GM12892 (cell line): Measurements from ENCODE around the gene KDM7A.

Source experiments
- POLR2A ChIP-seq: IDR thresholded peaks from 2 replicates; pipeline ENCODE4 v1.6.1; 2011; ENCODE audit warnings: low read depth, low read length, control low read depth
- POLR2AphosphoS5 ChIP-seq: IDR thresholded peaks from 2 replicates; pipeline ENCODE4 v1.6.1; 2011; ENCODE audit warnings: low read depth, low read length, control low read depth
- TAF1 ChIP-seq: IDR thresholded peaks from 2 replicates; pipeline ENCODE4 v1.6.1; 2011; ENCODE audit warnings: low read depth, mild to moderate bottlenecking, control low read depth, low read length, borderline replicate concordance

DNA sequence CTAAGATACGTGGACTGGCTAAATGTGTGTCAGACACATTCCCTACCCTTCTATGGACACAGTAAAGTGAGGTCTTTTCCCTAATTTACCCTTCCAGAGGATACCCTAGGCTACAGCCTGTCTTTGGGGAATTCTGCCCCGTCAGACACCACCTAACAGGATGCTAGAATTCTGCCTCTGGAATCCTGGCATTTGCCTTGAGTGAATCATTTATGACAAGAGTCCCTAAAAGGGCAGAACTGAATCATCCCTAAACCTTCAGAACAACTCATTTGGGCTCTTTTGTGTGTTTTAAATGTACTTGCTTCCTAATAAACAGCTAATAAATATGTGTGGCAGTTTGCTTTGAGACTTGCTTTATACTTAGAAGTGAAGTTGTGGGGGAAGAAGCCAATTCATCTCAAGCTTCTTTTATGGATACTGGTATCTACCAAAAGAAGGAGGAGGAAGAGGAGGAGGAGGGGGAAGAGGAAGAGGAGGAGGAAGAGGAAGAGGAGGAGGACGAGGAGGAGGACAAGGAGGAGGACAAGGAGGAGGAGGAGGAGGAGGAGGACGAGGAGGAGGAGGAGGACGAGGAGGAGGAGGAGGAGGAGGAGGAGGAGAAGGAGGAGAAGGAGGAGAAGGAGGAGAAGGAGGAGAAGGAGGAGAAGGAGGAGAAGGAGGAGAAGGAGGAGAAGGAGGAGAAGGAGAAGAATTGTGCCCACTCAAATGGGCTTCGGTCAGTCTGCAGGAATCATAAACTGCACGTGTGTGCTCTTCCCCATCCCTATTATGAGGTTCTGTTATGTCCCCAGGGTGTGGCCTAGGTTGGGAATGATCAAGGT lies 141.2 kb downstream of the KDM7A start:
- no peak for TF ChIP-seq POLR2AphosphoS5
- TF ChIP-seq TAF1 = no peak
- TF ChIP-seq POLR2A = no peak
